IMR-90 (cell line): Measurements from ENCODE around the gene DACH1. TPM values are rescaled to one million over a fixed set of nuclear protein-coding genes. Genes with fewer than 3 reads are reported as not detected.

Experiments
- ATAC-seq: fragments of 200-7000 bp; cut with Tn5 transposase; 2 replicates; pipeline ENCODE4 v1.9.1; 2020; ENCODE audit warnings: low read depth, mild to moderate bottlenecking, moderate library complexity
- BruUV-seq: library from RNA; stranded (reverse); fragments of 400-500 nt; replicated peaks from 2 replicates; lab custom pipeline; 2021; lab: Mats Ljungman, UMichigan
- CTCF ChIA-PET: fragments of 300-600 bp; formaldehyde crosslinking; extraction: SDS; loops from one replicate; lab custom pipeline; 2021; ENCODE audit warnings: antibody characterized with exemption; lab: Yijun Ruan, JAX
- POLR2A ChIA-PET: fragments of 300-600 bp; sonication (Branson Sonifier 250); formaldehyde crosslinking; loops from one replicate; lab custom pipeline; 2022; ENCODE audit warnings: antibody characterized with exemption; ENCODE audit not compliant: unreplicated experiment; lab: Charles Lee
- DNase-seq: peaks from one replicate; pipeline ENCODE4 v3.0.0; 2013
- H2AFZ ChIP-seq: replicated peaks from 2 replicates; pipeline ENCODE3; 2013; ENCODE audit warnings: low read length, mild to moderate bottlenecking; ENCODE audit not compliant: poor library complexity
- H2AK5ac ChIP-seq: 2 replicates; pipeline ENCODE4 v1.6.1; 2013; ENCODE audit warnings: low read depth, low read length, inconsistent platforms
- H2AK9ac ChIP-seq: replicated peaks from 2 replicates; pipeline ENCODE3; 2013; ENCODE audit warnings: mild to moderate bottlenecking, low read depth, low read length, moderate library complexity; ENCODE audit not compliant: poor library complexity
- H2BK120ac ChIP-seq: 2 replicates; pipeline ENCODE4 v1.6.1; 2013; ENCODE audit warnings: low read depth, low read length, inconsistent platforms
- H2BK15ac ChIP-seq: 3 replicates; pipeline ENCODE4 v1.6.1; 2013; ENCODE audit warnings: low read depth, low read length, inconsistent platforms
- H2BK20ac ChIP-seq: 2 replicates; pipeline ENCODE4 v1.6.1; 2013; ENCODE audit warnings: low read depth, mild to moderate bottlenecking, inconsistent platforms, low read length, moderate library complexity
- H2BK5ac ChIP-seq: 2 replicates; pipeline ENCODE4 v1.6.1; 2013; ENCODE audit warnings: mild to moderate bottlenecking, low read depth, low read length, inconsistent platforms; ENCODE audit not compliant: poor library complexity, severe bottlenecking
- H3K14ac ChIP-seq: replicated peaks from 2 replicates; pipeline ENCODE4 v1.6.1; 2013; ENCODE audit warnings: low read depth, low read length, inconsistent platforms
- H3K18ac ChIP-seq: 2 replicates; pipeline ENCODE4 v1.6.1; 2013; ENCODE audit warnings: low read depth, low read length, control low read depth
- H3K23ac ChIP-seq: 2 replicates; pipeline ENCODE4 v1.6.1; 2013; ENCODE audit warnings: low read depth, low read length, inconsistent platforms
- H3K27ac ChIP-seq: 2 replicates; pipeline ENCODE4 v1.5.1; 2013; ENCODE audit warnings: mild to moderate bottlenecking, control low read depth, low read length; ENCODE audit not compliant: insufficient read depth
- H3K27me3 ChIP-seq: 2 replicates; pipeline ENCODE4 v1.6.1; 2013; ENCODE audit warnings: low read length; ENCODE audit not compliant: control insufficient read depth, insufficient read depth
- H3K36me3 ChIP-seq: 2 replicates; pipeline ENCODE4 v1.6.1; 2013; ENCODE audit warnings: low read length, mixed read lengths; ENCODE audit not compliant: control insufficient read depth, insufficient read depth
- H3K4ac ChIP-seq: 2 replicates; pipeline ENCODE4 v1.6.1; 2013; ENCODE audit warnings: low read depth, low read length, inconsistent platforms
- H3K4me1 ChIP-seq: 2 replicates; pipeline ENCODE4 v1.6.1; 2013; ENCODE audit warnings: low read length, mixed read lengths; ENCODE audit not compliant: control insufficient read depth, insufficient read depth
- H3K4me2 ChIP-seq: 2 replicates; pipeline ENCODE4 v1.6.1; 2013; ENCODE audit warnings: low read depth, mild to moderate bottlenecking, control low read depth, low read length, moderate library complexity
- H3K4me3 ChIP-seq: 2 replicates; pipeline ENCODE4 v1.5.1; 2013; ENCODE audit warnings: low read depth, mild to moderate bottlenecking, control low read depth, low read length, moderate library complexity; ENCODE audit not compliant: insufficient read depth
- H3K56ac ChIP-seq: 2 replicates; pipeline ENCODE4 v1.6.1; 2013; ENCODE audit warnings: low read length, inconsistent platforms; ENCODE audit not compliant: insufficient read depth; ENCODE audit errors: extremely low read depth
- H3K79me1 ChIP-seq, 2 experiments: 2 replicates each; pipeline ENCODE4 v1.6.1; 2013; ENCODE audit warnings: low read length in 2 of 2, inconsistent platforms in 1 of 2, low read depth in 1 of 2
- H3K9ac ChIP-seq: 2 replicates; pipeline ENCODE4 v1.6.1; 2013; ENCODE audit warnings: low read depth, low read length, control low read depth
- H3K9me1 ChIP-seq: 2 replicates; pipeline ENCODE4 v1.6.1; 2013; ENCODE audit warnings: low read length, inconsistent platforms; ENCODE audit not compliant: insufficient read depth
- H3K9me3 ChIP-seq: 2 replicates; pipeline ENCODE4 v1.6.1; 2013; ENCODE audit warnings: low read length; ENCODE audit not compliant: control insufficient read depth, insufficient read depth
- H4K20me1 ChIP-seq: 2 replicates; pipeline ENCODE4 v1.6.1; 2013; ENCODE audit warnings: low read length, inconsistent platforms; ENCODE audit not compliant: insufficient read depth
- H4K5ac ChIP-seq: 2 replicates; pipeline ENCODE4 v1.6.1; 2013; ENCODE audit warnings: mild to moderate bottlenecking, low read depth, low read length, control low read depth
- H4K8ac ChIP-seq, 2 experiments: 2 replicates each; pipeline ENCODE4 v1.6.1; 2013; ENCODE audit warnings: low read depth in 2 of 2, low read length in 2 of 2, control low read depth in 1 of 2, inconsistent platforms in 1 of 2
- H4K91ac ChIP-seq: 2 replicates; pipeline ENCODE4 v1.6.1; 2013; ENCODE audit warnings: low read depth, low read length, inconsistent platforms; ENCODE audit not compliant: insufficient read depth
- CHD1 ChIP-seq: IDR thresholded peaks from 2 replicates; pipeline ENCODE4 v1.6.1; 2012; ENCODE audit warnings: low read depth, low read length, improper control_type of control experiment
- CTCF ChIP-seq: conservative IDR thresholded peaks from 2 replicates; pipeline ENCODE4 v1.5.1; 2012; ENCODE audit warnings: mild to moderate bottlenecking, low read depth, low read length, improper control_type of control experiment
- MAFK ChIP-seq: IDR thresholded peaks from 2 replicates; pipeline ENCODE4 v1.6.1; 2012; ENCODE audit warnings: low read depth, low read length, improper control_type of control experiment
- NFE2L2 ChIP-seq: fragments of 150-350 bp; IDR thresholded peaks from 2 replicates; pipeline ENCODE4 v1.6.1; 2016; ENCODE audit warnings: low read depth, mild to moderate bottlenecking, low read length
- POLR2A ChIP-seq: IDR thresholded peaks from 2 replicates; pipeline ENCODE4 v1.6.1; 2012; ENCODE audit warnings: mild to moderate bottlenecking, low read depth, low read length
- RAD21 ChIP-seq: IDR thresholded peaks from 2 replicates; pipeline ENCODE4 v1.6.1; 2012; ENCODE audit warnings: low read length, improper control_type of control experiment
- RCOR1 ChIP-seq: IDR thresholded peaks from 2 replicates; pipeline ENCODE4 v1.6.1; 2012; ENCODE audit warnings: mild to moderate bottlenecking, low read length, improper control_type of control experiment; ENCODE audit not compliant: insufficient replicate concordance
- SMC3 ChIP-seq: fragments of 150-350 bp; IDR thresholded peaks from 2 replicates; pipeline ENCODE4 v1.6.1; 2016; ENCODE audit warnings: low read depth, mild to moderate bottlenecking, antibody characterized with exemption, low read length, moderate library complexity
- USF2 ChIP-seq: fragments of 150-350 bp; IDR thresholded peaks from 2 replicates; pipeline ENCODE4 v1.6.1; 2017; ENCODE audit warnings: mild to moderate bottlenecking, antibody characterized with exemption, low read length, low read depth
- WGBS, 2 experiments: methylation state at CpG; one replicate each; pipeline versions ENCODE4 v1.1.5 to v1.1.7; 2013; ENCODE audit warnings: missing lambda C conversion rate in 2 of 2; ENCODE audit not compliant: insufficient read length in 1 of 2; ENCODE audit errors: extremely low coverage in 2 of 2; 5-methylcytosine and 5-hydroxymethylcytosine counted together
- dilution Hi-C: fragments of 300-500 bp; cut with HindIII; formaldehyde crosslinking; loops from one replicate; pipeline ENCODE4 v1.14.3; 2018; ENCODE audit warnings: low sequenced_read_pairs; ENCODE audit not compliant: unreplicated experiment
- in situ Hi-C: fragments of 300-500 bp; cut with MboI; formaldehyde crosslinking; loops from 3 replicates; pipeline ENCODE4 v1.14.3; 2019; ENCODE audit warnings: low sequenced_read_pairs, inconsistent platforms, mixed read lengths
- intact Hi-C: fragments of 100-400 bp; cut with micrococcal nuclease; formaldehyde crosslinking; loops from 2 replicates; pipeline ENCODE4 v1.10.0; 2022
- polyA plus RNA-seq, 3 experiments: library from polyadenylated mRNA; depleted of rRNA; stranded (reverse); fragments of >200 nt; gene quantifications; 2 replicates each; pipeline ENCODE4 v1.2.3, GENCODE V29; 2012; ENCODE audit warnings: low replicate concordance in 1 of 3
- total RNA-seq: library from RNA; depleted of rRNA; stranded (reverse); fragments of >200 nt; gene quantifications from 2 replicates; pipeline ENCODE4 v1.2.3, GENCODE V29; 2012

Gene DACH1
- total and polyA plus RNA-seq, 2 of the 4 experiments (the other 2 are of a cell fraction): not detected

- in situ Hi-C loops: no loop called here
- intact Hi-C loops: no loop called here
- H2BK5ac ChIP-seq: no peak overlapping the region
- no CpG with 5 or more reads among the region's 2 CpGs for WGBS, 2 experiments
- H2BK20ac ChIP-seq: no peak overlapping the region
- H2AFZ ChIP-seq: no peak overlapping the region
- H3K23ac ChIP-seq: no peak overlapping the region
- H3K56ac ChIP-seq: no peak overlapping the region
- no peak overlapping the region for H3K4me3 ChIP-seq
- POLR2A ChIA-PET: no interaction called here
- H3K9me3 ChIP-seq: no peaks in the 10 kb centered on the region
- ATAC-seq (no peak), DNase-seq (no peak)
- no peak overlapping the region for H2AK9ac ChIP-seq
- H3K27ac ChIP-seq: no peak overlapping the region
- no peak overlapping the region for H3K9ac ChIP-seq
- no peak overlapping the region for H2BK15ac ChIP-seq
- H4K91ac ChIP-seq: no peak overlapping the region
- H3K4ac ChIP-seq: no peak overlapping the region
- no peak overlapping the region for H4K5ac ChIP-seq
- no TSS peak for BruUV-seq
- H3K18ac ChIP-seq: no peak overlapping the region
- no peaks in the 10 kb centered on the region for H3K27me3 ChIP-seq
- dilution Hi-C loops: no loop called here
- no peaks in the 10 kb centered on the region for H3K4me1 ChIP-seq
- H3K4me2 ChIP-seq: no peak overlapping the region
- no peak overlapping the region for H3K14ac ChIP-seq
- H3K36me3 ChIP-seq: no peaks in the 10 kb centered on the region
- no peak overlapping the region for H2BK120ac ChIP-seq
- TF ChIP-seq CTCF (no peak), POLR2A (no peak), SMC3 (no peak), RCOR1 (no peak), CHD1 (no peak), MAFK (no peak), USF2 (no peak), RAD21 (no peak), NFE2L2 (no peak)
- no peak overlapping the region for H4K8ac ChIP-seq
- H3K79me1 ChIP-seq: no peaks in the 10 kb centered on the region
- H3K9me1 ChIP-seq: no peaks in the 10 kb centered on the region
- no peak overlapping the region for H2AK5ac ChIP-seq
- H4K20me1 ChIP-seq: no peaks in the 10 kb centered on the region
- CTCF ChIA-PET: no interaction called here
These were observed 53.8 kb downstream of the DACH1 start for GRCh38 chr13:71813187-71813586.
